Glutamatergic neuron (in vitro differentiated cells): ENCODE results near the gene LRRC37A3. TPM values are rescaled to one million over a fixed set of nuclear protein-coding genes. Genes with fewer than 3 reads are reported as not detected.
"Not testable (repeated sequence)": the region's sequence is repeated elsewhere in the genome, so short reads cannot be mapped to it uniquely, and the experiment has no call there.

Experiments used
- DNase-seq: peaks from one replicate; pipeline ENCODE4 v3.0.0; 2022
- H3K27ac Mint-ChIP-seq: one replicate; pipeline ENCODE4 v1.8.0; 2020; ENCODE audit warnings: mild to moderate bottlenecking, mixed read lengths, inconsistent platforms; ENCODE audit not compliant: unreplicated experiment
- H3K27me3 Mint-ChIP-seq: one replicate; pipeline ENCODE4 v1.8.0; 2020; ENCODE audit warnings: mild to moderate bottlenecking, moderate library complexity, mixed read lengths, inconsistent platforms; ENCODE audit not compliant: unreplicated experiment
- H3K36me3 Mint-ChIP-seq: one replicate; pipeline ENCODE4 v1.8.0; 2020; ENCODE audit warnings: mild to moderate bottlenecking, mixed read lengths, inconsistent platforms; ENCODE audit not compliant: unreplicated experiment
- H3K4me1 Mint-ChIP-seq: one replicate; pipeline ENCODE4 v1.8.0; 2020; ENCODE audit warnings: mild to moderate bottlenecking, low read depth, mixed read lengths, inconsistent platforms; ENCODE audit not compliant: unreplicated experiment
- H3K4me3 Mint-ChIP-seq: one replicate; pipeline ENCODE4 v1.8.0; 2020; ENCODE audit warnings: mild to moderate bottlenecking, mixed read lengths, inconsistent platforms; ENCODE audit not compliant: unreplicated experiment
- H3K9me3 Mint-ChIP-seq: one replicate; pipeline ENCODE4 v1.8.0; 2020; ENCODE audit warnings: mild to moderate bottlenecking, moderate library complexity, mixed read lengths, inconsistent platforms; ENCODE audit not compliant: unreplicated experiment
- total RNA-seq: library from RNA; stranded (reverse); fragmentation: NEBNext Ultra II Directional; extraction: Animal tissue kit (Norgen Biotek cat#: 25700); gene quantifications from one replicate; pipeline ENCODE4 v1.2.1, GENCODE V29; 2021; ENCODE audit not compliant: unreplicated experiment
- TF ChIP-seq, protein P1 (sequence below): fragments of 200-600 bp; sonication (generic); IDR thresholded peaks from one replicate; pipeline ENCODE4 v1.5.0; 2021; ENCODE audit not compliant: partially characterized antibody, unreplicated experiment

The LRRC37A3 gene
- total RNA-seq, 1 donor from 2014 or later: 31.1 TPM

DNA sequence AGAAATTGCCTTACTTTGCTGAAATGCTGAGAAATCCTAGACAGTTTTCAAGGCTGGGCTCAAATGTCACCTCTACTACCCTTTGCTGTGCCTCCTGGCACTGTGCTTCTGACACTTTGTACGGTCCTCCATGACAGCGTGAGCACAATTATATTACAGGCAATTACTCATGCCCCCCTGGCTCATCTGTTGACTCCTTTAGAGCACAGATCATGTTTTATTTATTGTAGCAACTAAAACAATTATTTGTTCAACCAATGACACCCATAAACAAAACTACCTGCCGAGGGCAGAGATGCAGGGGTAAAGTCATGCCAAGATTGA, 9.1 kb downstream of the LRRC37A3 start:
- not testable (repeated sequence) for H3K27me3 Mint-ChIP-seq, H3K36me3 Mint-ChIP-seq

DNA sequence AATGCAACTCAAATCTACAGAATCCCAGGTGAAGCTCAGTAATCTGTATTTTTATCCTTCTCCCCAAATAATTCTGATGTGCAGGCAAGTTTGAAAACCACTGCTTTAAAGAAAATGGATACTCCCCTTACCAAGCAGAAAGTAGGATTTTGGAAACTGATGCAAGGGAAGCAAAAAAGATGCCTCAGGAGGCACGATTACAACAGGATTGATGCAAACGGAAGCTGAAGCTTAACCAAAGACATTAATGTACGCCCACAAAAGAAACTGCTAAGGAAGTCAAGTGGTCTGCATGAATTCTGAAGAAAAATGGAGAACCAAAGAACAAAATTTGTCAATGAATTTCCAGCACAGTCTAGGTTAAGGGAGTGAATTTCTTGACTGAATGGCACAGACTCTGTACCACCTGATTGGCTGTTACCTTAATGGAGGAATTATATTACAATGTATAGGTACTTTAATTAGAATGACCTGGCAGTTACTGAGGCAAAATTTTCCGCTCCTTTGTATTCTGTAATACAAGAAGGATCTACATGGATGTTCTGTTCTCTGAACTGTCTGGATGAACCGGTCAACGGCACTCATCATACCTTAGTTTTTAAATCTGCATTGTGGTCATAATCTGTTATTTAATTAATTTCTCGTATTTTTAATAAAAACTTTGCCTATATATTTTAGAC, 9.6 kb downstream of the LRRC37A3 start:
- not testable (repeated sequence) for H3K36me3 Mint-ChIP-seq, H3K27me3 Mint-ChIP-seq, DNase-seq, H3K4me3 Mint-ChIP-seq, H3K9me3 Mint-ChIP-seq, H3K27ac Mint-ChIP-seq, H3K4me1 Mint-ChIP-seq

More for the DNA sequence above, 9.1 kb downstream of the LRRC37A3 start:
- not testable (repeated sequence) for H3K27ac Mint-ChIP-seq, H3K4me1 Mint-ChIP-seq, H3K9me3 Mint-ChIP-seq, DNase-seq, H3K4me3 Mint-ChIP-seq

DNA sequence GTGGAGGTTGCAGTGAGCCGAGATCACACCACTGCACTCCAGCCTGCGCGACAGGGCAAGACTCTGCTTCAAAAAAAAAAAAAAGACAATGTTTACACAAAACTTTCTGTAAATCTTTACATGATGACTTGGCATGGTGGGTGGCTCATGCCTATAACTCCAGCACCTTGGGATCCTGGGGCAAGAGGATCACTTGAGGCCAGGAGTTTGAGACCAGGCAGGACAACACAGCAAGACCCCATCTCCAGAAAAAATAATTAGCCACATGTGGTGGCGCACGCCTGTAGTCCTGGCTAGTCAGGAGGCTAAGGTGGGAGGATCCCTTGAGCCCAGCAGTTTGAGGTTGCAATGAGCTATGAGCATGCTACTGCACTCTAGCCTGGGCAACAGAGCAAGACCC, 15.2 kb downstream of the LRRC37A3 start:
- H3K36me3 Mint-ChIP-seq, DNase-seq, H3K4me1 Mint-ChIP-seq, H3K9me3 Mint-ChIP-seq, H3K27ac Mint-ChIP-seq, H3K27me3 Mint-ChIP-seq, H3K4me3 Mint-ChIP-seq: not testable (repeated sequence)

DNA sequence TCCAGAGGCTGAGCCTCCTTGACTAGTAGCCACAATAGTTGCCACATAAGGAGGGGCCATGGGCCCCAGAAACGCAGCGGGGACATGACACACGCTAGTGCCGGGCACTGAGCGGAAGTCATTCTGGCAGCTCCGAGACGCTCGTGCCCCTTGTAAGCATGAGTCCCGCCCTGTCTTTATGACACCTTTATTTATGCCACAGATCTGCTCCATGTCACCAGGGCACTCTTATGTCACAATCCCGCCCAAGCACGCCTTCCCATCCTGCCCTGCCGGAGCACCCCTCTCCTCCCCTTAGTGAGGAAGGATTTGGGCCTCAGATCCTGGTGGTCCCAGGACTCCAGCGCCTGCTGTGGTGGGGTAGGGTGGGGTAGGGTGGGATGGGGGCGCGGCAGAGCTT, 22.1 kb downstream of the LRRC37A3 start:
- not testable (repeated sequence) for DNase-seq, H3K27ac Mint-ChIP-seq, H3K4me3 Mint-ChIP-seq, H3K27me3 Mint-ChIP-seq, H3K4me1 Mint-ChIP-seq, H3K36me3 Mint-ChIP-seq, H3K9me3 Mint-ChIP-seq

DNA sequence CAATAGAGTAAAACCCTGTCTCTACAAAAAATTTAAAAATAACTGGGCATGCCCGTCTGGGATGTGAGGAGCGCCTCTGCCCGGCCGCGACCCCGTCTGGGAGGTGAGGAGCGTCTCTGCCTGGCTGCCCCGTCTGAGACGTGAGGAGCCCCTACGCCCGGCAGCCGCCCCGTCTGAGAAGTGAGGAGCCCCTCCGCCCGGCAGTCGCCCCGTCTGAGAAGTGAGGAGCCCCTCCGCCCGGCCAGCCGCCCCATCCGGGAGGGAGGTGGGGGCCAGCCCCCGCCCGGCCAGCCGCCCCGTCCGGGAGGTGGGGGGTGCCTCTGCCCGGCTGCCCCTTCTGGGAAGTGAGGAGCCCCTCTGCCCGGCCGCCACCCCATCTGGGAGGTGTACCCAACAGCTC, 45.1 kb downstream of the LRRC37A3 start:
- DNase-seq, H3K4me1 Mint-ChIP-seq, H3K9me3 Mint-ChIP-seq, H3K36me3 Mint-ChIP-seq, H3K27ac Mint-ChIP-seq, H3K27me3 Mint-ChIP-seq, H3K4me3 Mint-ChIP-seq: not testable (repeated sequence)

DNA sequence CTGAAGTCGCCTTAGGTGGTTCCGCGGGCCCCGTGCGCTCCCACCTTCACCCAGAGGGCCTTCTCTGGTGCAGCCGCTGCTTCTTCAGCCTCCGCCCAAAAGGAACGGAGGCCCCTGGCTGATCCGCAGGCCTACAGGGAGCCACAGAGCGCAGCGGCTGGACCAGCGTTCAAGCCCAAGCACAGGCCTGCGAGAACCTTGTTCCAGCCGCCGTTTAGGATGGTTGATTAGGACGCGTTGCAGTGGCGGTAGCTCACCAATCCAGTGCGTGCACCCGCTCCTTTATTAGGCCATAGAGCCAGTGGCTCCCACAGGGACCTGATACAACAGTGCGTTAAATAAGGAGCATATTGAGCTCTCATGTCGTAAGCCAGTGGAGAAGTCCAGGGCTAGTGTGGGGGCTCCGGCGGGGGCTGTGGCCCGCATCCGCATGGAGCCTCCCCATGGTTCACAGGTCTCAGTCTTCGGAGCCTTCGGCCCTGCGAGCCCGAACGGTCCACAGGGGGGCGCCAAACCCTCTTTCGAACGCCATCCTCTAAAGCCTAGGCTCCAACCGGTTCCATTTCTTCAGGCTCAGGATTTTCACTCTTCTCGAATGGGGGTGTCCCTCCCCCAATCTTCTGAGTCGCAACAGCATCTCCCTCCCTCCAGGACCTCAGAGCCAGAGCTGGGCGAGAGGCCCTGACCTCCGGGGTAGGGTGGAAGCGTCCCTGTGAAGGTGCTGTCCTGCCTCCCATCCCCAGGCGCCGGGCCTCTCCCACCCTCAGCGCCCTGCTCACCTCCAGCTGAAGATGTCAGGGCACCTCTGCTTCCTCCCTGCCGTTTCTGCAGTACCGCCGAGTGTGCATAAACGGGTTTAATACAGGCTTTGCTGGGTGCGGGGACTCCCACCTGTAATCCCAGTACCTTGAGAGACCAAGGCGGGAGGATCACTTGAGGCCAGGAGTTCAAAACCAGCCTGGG, 71.5 kb downstream of the LRRC37A3 start:
- not testable (repeated sequence) for H3K27me3 Mint-ChIP-seq, H3K36me3 Mint-ChIP-seq, H3K4me3 Mint-ChIP-seq, H3K27ac Mint-ChIP-seq, H3K9me3 Mint-ChIP-seq, H3K4me1 Mint-ChIP-seq
- TF ChIP-seq, protein P1, sequence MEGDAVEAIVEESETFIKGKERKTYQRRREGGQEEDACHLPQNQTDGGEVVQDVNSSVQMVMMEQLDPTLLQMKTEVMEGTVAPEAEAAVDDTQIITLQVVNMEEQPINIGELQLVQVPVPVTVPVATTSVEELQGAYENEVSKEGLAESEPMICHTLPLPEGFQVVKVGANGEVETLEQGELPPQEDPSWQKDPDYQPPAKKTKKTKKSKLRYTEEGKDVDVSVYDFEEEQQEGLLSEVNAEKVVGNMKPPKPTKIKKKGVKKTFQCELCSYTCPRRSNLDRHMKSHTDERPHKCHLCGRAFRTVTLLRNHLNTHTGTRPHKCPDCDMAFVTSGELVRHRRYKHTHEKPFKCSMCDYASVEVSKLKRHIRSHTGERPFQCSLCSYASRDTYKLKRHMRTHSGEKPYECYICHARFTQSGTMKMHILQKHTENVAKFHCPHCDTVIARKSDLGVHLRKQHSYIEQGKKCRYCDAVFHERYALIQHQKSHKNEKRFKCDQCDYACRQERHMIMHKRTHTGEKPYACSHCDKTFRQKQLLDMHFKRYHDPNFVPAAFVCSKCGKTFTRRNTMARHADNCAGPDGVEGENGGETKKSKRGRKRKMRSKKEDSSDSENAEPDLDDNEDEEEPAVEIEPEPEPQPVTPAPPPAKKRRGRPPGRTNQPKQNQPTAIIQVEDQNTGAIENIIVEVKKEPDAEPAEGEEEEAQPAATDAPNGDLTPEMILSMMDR: peak; percentile 72
- peak; percentile 79 for DNase-seq

DNA sequence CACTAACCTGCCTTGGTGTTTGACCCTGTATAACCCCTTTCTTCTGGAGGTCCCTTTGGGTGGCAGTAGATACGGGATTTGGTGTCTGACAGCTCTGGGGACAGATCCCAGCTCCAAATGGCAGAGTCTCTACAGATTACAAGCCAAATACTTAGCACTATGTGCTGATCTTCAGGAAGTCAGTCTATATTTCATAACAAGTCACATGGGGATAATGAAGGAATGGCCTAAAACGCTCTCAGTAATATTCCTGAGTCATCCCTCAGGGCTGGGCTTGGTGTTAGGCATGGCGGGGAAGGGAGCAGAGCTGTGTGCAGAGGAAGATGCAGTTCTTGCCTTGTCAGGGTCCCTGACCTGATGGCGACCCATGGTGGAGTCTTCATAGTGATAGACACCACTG, 72.4 kb downstream of the LRRC37A3 start:
- H3K4me3 Mint-ChIP-seq, H3K27me3 Mint-ChIP-seq, H3K27ac Mint-ChIP-seq, DNase-seq, H3K4me1 Mint-ChIP-seq, H3K9me3 Mint-ChIP-seq, H3K36me3 Mint-ChIP-seq: not testable (repeated sequence)

DNA sequence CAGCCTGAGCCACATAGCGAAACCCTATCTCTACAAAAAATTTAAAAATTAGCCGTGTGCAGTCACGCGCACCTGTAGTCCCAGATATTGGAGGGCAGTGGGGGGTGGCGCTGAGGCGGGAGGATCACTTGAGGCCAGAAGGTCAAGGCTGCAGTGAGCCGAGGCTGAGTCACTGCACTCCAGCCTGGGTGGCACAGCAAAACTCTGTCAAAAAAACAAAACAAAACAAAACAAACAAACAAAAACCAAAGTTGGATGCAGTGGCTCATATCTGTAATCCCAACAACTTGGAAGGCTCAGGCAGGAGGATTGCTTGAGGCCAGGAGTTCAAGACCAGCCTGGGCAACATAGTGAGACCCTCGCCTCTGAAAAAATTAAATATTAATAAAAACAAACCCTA, 75.4 kb downstream of the LRRC37A3 start:
- not testable (repeated sequence) for DNase-seq, H3K9me3 Mint-ChIP-seq, H3K27ac Mint-ChIP-seq, H3K4me3 Mint-ChIP-seq, H3K4me1 Mint-ChIP-seq, H3K27me3 Mint-ChIP-seq, H3K36me3 Mint-ChIP-seq

DNA sequence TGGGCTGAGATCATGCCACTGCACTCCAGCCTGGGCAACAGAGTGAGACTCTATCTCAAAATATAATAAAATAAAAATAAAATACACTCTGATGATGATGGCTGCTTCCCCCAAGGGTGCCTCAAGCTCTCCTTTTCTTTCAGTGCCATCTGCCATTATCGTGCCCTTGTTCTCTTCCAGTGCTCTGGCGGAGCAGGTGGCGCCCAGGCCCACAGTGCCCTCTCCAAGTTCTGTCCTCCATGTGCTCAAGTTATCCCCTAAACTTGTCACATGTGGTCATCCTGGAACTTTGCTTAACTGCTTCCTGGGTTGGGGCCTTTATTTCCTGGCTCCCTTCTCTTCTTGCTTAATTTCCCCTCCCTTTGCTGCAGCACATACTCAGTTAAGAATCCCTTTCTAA, 76.4 kb downstream of the LRRC37A3 start:
- H3K36me3 Mint-ChIP-seq, DNase-seq, H3K9me3 Mint-ChIP-seq, H3K4me3 Mint-ChIP-seq, H3K4me1 Mint-ChIP-seq, H3K27ac Mint-ChIP-seq, H3K27me3 Mint-ChIP-seq: not testable (repeated sequence)

DNA sequence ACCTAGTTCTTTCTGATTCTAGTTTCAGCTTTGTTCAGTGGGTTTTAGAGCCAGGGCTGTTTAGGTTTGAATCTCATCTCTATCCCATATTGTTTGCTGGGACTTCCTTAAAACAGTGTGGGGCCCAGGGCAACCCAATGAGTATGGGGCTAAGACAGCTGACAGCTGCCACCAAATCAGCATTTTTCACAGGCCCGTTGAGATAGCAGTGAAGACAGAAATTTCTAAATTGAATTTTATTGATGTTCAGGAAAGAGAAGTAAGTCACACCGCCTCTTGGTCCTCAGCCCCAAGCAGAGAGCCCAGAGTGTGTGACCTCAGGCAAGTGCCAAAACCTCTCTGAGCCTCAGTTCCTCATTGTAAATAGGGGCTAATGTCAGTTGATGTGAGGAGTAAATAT, 78.3 kb downstream of the LRRC37A3 start:
- H3K4me1 Mint-ChIP-seq: peaks cover 10% of the 10 kb centered on the region
- H3K27ac Mint-ChIP-seq, H3K27me3 Mint-ChIP-seq, H3K36me3 Mint-ChIP-seq, H3K9me3 Mint-ChIP-seq, H3K4me3 Mint-ChIP-seq, DNase-seq: not testable (repeated sequence)

DNA sequence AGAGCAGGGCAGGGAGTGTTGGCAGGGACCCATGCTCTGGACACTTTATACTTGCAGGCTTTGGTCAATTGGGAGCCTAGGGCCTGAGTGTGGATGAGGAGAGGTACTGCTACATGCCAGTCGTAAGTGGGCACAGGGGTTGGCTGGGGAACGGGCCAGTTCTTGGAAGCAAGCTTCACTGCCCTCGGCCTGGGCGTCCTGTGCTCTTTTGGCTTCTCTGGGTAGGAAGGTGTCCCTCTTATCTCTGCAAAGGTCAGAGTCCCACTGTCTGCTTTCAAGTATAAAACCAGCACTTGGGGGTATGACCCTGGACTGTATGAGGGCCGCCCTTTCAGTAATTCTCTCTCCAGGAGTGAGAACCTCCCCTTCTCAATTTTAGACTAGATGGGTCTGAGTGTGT, 80.8 kb downstream of the LRRC37A3 start:
- peaks cover 17% of the 10 kb centered on the region for H3K4me1 Mint-ChIP-seq
- not testable (repeated sequence) for H3K27me3 Mint-ChIP-seq, H3K4me3 Mint-ChIP-seq, H3K36me3 Mint-ChIP-seq, H3K9me3 Mint-ChIP-seq, H3K27ac Mint-ChIP-seq, DNase-seq
